HCT116 (cell line): ENCODE results near the gene GPRC5D. TPM values are rescaled to one million over a fixed set of nuclear protein-coding genes. Genes with fewer than 3 reads are reported as not detected.

Experiments used
- ATAC-seq: fragments of 200-7000 bp; cut with Tn5 transposase; 2 replicates; pipeline ENCODE4 v1.9.1; 2020; ENCODE audit warnings: mild to moderate bottlenecking, moderate library complexity
- BruUV-seq: library from RNA; stranded (reverse); fragments of 400-500 nt; replicated peaks from 2 replicates; lab custom pipeline; 2021; lab: Mats Ljungman, UMichigan
- CTCF ChIA-PET: fragments of 300-600 bp; sonication (Branson Sonifier 250); formaldehyde crosslinking; loops from one replicate; lab custom pipeline; 2021; ENCODE audit warnings: antibody characterized with exemption; lab: Charles Lee
- POLR2A ChIA-PET: fragments of 300-600, 350-600 bp; sonication (Branson Sonifier 250); formaldehyde crosslinking; loops from one replicate; lab custom pipeline; 2021; ENCODE audit warnings: antibody characterized with exemption; lab: Charles Lee
- RAD21 ChIA-PET, 2 experiments: fragments of 300-600 bp; sonication (Branson Sonifier 250); formaldehyde crosslinking; loops; one replicate each; lab custom pipeline; 2023; ENCODE audit warnings: low total read pairs in 2 of 2; ENCODE audit not compliant: uncharacterized antibody in 2 of 2, unreplicated experiment in 2 of 2, low non-redundant PET in 1 of 2; lab: Charles Lee
- DNase-seq: peaks from one replicate; pipeline ENCODE4 v3.0.0-alpha.2; 2010; ENCODE audit warnings: low read depth, low spot score
- H2AFZ ChIP-seq: fragments of 200-600 bp; shearing (Covaris generic), sonication (generic); 2 replicates; pipeline ENCODE4 v1.6.1; 2017; ENCODE audit warnings: low read depth, mixed run types, mixed read lengths, antibody characterized with exemption, low read length; ENCODE audit not compliant: poor library complexity, severe bottlenecking
- H3K27ac ChIP-seq: 2 replicates; pipeline ENCODE4 v1.5.1; 2012; ENCODE audit warnings: low read depth, low read length
- H3K27me3 ChIP-seq: fragments of 200-600 bp; sonication (generic); 2 replicates; pipeline ENCODE4 v1.6.1; 2016; ENCODE audit warnings: mixed run types, low read length, mixed read lengths; ENCODE audit not compliant: insufficient read depth
- H3K36me3 ChIP-seq, 2 experiments: fragments of 200-500 bp in 1 of 2; fragments of 200-600 bp in 1 of 2; sonication (Bioruptor generic) in 1 of 2; sonication (generic) in 1 of 2; 2 replicates each; pipeline versions ENCODE4 v1.5.1 to v1.6.1; 2014 to 2016; ENCODE audit warnings: low read length in 2 of 2, inconsistent platforms in 1 of 2, mixed read lengths in 1 of 2, mixed run types in 1 of 2; ENCODE audit not compliant: insufficient read depth in 2 of 2, control insufficient read depth in 1 of 2
- H3K4me1 ChIP-seq, 2 experiments: fragments of 200-600 bp in 1 of 2; sonication (generic) in 1 of 2; 2 replicates each; pipeline versions ENCODE4 v1.5.1 to v1.6.1; 2012 to 2017; ENCODE audit warnings: low read length in 2 of 2, inconsistent platforms in 1 of 2, mild to moderate bottlenecking in 1 of 2, mixed read lengths in 1 of 2, mixed run types in 1 of 2, moderate library complexity in 1 of 2; ENCODE audit not compliant: insufficient read depth in 2 of 2, control insufficient read depth in 1 of 2
- H3K4me2 ChIP-seq: fragments of 200-600 bp; sonication (generic); 2 replicates; pipeline ENCODE4 v1.6.1; 2017; ENCODE audit warnings: mixed run types, low read length, mixed read lengths
- H3K4me3 ChIP-seq, 2 experiments: fragments of 200-600 bp in 1 of 2; sonication (generic) in 1 of 2; replicated peaks in 1 of 2; 2 replicates each; pipeline ENCODE4 v1.5.1; 2011 to 2016; ENCODE audit warnings: low read length in 2 of 2, control low read depth in 1 of 2, low read depth in 1 of 2, mild to moderate bottlenecking in 1 of 2, mixed read lengths in 1 of 2, mixed run types in 1 of 2
- H3K79me2 ChIP-seq: fragments of 200-600 bp; sonication (generic); 2 replicates; pipeline ENCODE4 v1.6.1; 2017; ENCODE audit warnings: mild to moderate bottlenecking, mixed run types, low read length, moderate library complexity, mixed read lengths; ENCODE audit not compliant: insufficient read depth
- H3K9ac ChIP-seq: fragments of 200-600 bp; sonication (generic); 2 replicates; pipeline ENCODE4 v1.6.1; 2016; ENCODE audit warnings: low read length, mixed read lengths
- H3K9me2 ChIP-seq: fragments of 200-600 bp; sonication (generic), shearing (Covaris generic); 2 replicates; pipeline ENCODE4 v1.6.1; 2017; ENCODE audit warnings: mixed run types, mild to moderate bottlenecking, moderate library complexity; ENCODE audit not compliant: insufficient read depth
- H3K9me3 ChIP-seq, 2 experiments: fragments of 200-500 bp in 1 of 2; fragments of 200-600 bp in 1 of 2; sonication (Bioruptor generic) in 1 of 2; sonication (generic) in 1 of 2; 2 replicates each; pipeline ENCODE4 v1.6.1; 2014 to 2017; ENCODE audit warnings: low read length in 2 of 2, mixed read lengths in 2 of 2, inconsistent platforms in 1 of 2, low read depth in 1 of 2, mild to moderate bottlenecking in 1 of 2, mixed run types in 1 of 2, moderate library complexity in 1 of 2; ENCODE audit not compliant: control insufficient read depth in 1 of 2, insufficient read depth in 1 of 2
- H4K20me1 ChIP-seq: fragments of 200-600 bp; sonication (generic), shearing (Covaris generic); 2 replicates; pipeline ENCODE4 v1.6.1; 2017; ENCODE audit warnings: mixed run types, mild to moderate bottlenecking, moderate library complexity; ENCODE audit not compliant: insufficient read depth
- CBX3 ChIP-seq: IDR thresholded peaks from 2 replicates; pipeline ENCODE4 v1.6.1; 2012; ENCODE audit warnings: low read depth
- CEBPB ChIP-seq: IDR thresholded peaks from 2 replicates; pipeline ENCODE4 v1.6.1; 2012; ENCODE audit warnings: low read depth
- EGR1 ChIP-seq: IDR thresholded peaks from 2 replicates; pipeline ENCODE4 v1.6.1; 2012; ENCODE audit warnings: low read depth
- EZH2phosphoT487 ChIP-seq: fragments of 200-600 bp; IDR thresholded peaks from 2 replicates; pipeline ENCODE4 v1.6.1; 2018; ENCODE audit warnings: antibody characterized with exemption, borderline replicate concordance
- FOSL1 ChIP-seq: IDR thresholded peaks from 2 replicates; pipeline ENCODE4 v1.6.1; 2012; ENCODE audit warnings: low read depth
- POLR2AphosphoS5 ChIP-seq: IDR thresholded peaks from 2 replicates; pipeline ENCODE4 v1.6.1; 2011; ENCODE audit warnings: mild to moderate bottlenecking, low read depth, low read length, moderate library complexity
- RAD21 ChIP-seq: IDR thresholded peaks from 2 replicates; pipeline ENCODE4 v1.6.1; 2012; ENCODE audit warnings: low read depth, mild to moderate bottlenecking
- SIN3A ChIP-seq: IDR thresholded peaks from 2 replicates; pipeline ENCODE4 v1.6.1; 2012; ENCODE audit warnings: low read depth
- SP1 ChIP-seq: IDR thresholded peaks from 2 replicates; pipeline ENCODE4 v1.6.1; 2012; ENCODE audit warnings: low read depth
- SRF ChIP-seq: IDR thresholded peaks from 2 replicates; pipeline ENCODE4 v1.6.1; 2012; ENCODE audit warnings: low read depth
- TCF7L2 ChIP-seq: IDR thresholded peaks from 2 replicates; pipeline ENCODE4 v1.7.0; 2011; ENCODE audit warnings: borderline replicate concordance, inconsistent platforms; ENCODE audit not compliant: insufficient read depth, insufficient read length; ENCODE audit errors: extremely low read depth
- ZFX ChIP-seq: fragments of 450-650 bp; IDR thresholded peaks from 2 replicates; pipeline ENCODE4 v1.6.1; 2017
- intact Hi-C: fragments of 100-400 bp; cut with micrococcal nuclease; formaldehyde crosslinking; loops from 2 replicates; pipeline ENCODE4 v1.10.0; 2022
- total RNA-seq: library from RNA; stranded (reverse); gene quantifications from one replicate; pipeline ENCODE4 v1.2.1, GENCODE V29; 2021; ENCODE audit not compliant: unreplicated experiment
- TF ChIP-seq, protein P1 (sequence below): IDR thresholded peaks from 2 replicates; pipeline ENCODE4 v1.6.1; 2012
- TF ChIP-seq, protein P2 (sequence below): IDR thresholded peaks from 2 replicates; pipeline ENCODE4 v1.6.1; 2012; ENCODE audit warnings: low read depth
- TF ChIP-seq, protein P3 (sequence below): IDR thresholded peaks from 2 replicates; pipeline ENCODE4 v1.6.1; 2012
- TF ChIP-seq, protein P4 (sequence below): IDR thresholded peaks from 2 replicates; pipeline ENCODE4 v1.6.1; 2011; ENCODE audit warnings: mild to moderate bottlenecking, low read length, moderate library complexity; ENCODE audit not compliant: insufficient replicate concordance; ENCODE audit errors: extremely low read depth
- TF ChIP-seq, protein P5 (sequence below), 3 experiments: fragments of 200-600 bp in 1 of 3; sonication (generic) in 1 of 3; IDR thresholded peaks in 2 of 3; conservative IDR thresholded peaks in 1 of 3; 2 replicates each; pipeline ENCODE4 v1.5.1; 2012 to 2017; ENCODE audit warnings: low read depth in 2 of 3, low read length in 2 of 3, antibody characterized with exemption in 1 of 3, borderline replicate concordance in 1 of 3, control low read depth in 1 of 3, mild to moderate bottlenecking in 1 of 3, mixed read lengths in 1 of 3, mixed run types in 1 of 3, moderate library complexity in 1 of 3; ENCODE audit not compliant: insufficient read depth in 1 of 3

GPRC5D gene
- total RNA-seq, 1 experiment from 2014 or later = not detected

DNA sequence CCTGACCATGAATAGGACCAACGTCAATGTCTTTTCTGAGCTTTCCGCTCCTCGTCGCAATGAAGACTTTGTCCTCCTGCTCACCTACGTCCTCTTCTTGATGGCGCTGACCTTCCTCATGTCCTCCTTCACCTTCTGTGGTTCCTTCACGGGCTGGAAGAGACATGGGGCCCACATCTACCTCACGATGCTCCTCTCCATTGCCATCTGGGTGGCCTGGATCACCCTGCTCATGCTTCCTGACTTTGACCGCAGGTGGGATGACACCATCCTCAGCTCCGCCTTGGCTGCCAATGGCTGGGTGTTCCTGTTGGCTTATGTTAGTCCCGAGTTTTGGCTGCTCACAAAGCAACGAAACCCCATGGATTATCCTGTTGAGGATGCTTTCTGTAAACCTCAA is 43.3 kb downstream of the GPRC5D start (continued):
- TF ChIP-seq, protein P1, sequence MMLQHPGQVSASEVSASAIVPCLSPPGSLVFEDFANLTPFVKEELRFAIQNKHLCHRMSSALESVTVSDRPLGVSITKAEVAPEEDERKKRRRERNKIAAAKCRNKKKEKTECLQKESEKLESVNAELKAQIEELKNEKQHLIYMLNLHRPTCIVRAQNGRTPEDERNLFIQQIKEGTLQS = no peak

DNA sequence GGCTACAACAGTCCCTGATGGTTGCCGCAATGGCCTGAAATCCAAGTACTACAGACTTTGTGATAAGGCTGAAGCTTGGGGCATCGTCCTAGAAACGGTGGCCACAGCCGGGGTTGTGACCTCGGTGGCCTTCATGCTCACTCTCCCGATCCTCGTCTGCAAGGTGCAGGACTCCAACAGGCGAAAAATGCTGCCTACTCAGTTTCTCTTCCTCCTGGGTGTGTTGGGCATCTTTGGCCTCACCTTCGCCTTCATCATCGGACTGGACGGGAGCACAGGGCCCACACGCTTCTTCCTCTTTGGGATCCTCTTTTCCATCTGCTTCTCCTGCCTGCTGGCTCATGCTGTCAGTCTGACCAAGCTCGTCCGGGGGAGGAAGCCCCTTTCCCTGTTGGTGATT is 43.7 kb downstream of the GPRC5D start:
- TF ChIP-seq FOSL1 = no peak
- no peak for TF ChIP-seq POLR2AphosphoS5
- no peak for TF ChIP-seq CEBPB
- no peak for TF ChIP-seq RAD21
- no peak for TF ChIP-seq EZH2phosphoT487
- TF ChIP-seq SRF = no peak
- TF ChIP-seq, protein P2, sequence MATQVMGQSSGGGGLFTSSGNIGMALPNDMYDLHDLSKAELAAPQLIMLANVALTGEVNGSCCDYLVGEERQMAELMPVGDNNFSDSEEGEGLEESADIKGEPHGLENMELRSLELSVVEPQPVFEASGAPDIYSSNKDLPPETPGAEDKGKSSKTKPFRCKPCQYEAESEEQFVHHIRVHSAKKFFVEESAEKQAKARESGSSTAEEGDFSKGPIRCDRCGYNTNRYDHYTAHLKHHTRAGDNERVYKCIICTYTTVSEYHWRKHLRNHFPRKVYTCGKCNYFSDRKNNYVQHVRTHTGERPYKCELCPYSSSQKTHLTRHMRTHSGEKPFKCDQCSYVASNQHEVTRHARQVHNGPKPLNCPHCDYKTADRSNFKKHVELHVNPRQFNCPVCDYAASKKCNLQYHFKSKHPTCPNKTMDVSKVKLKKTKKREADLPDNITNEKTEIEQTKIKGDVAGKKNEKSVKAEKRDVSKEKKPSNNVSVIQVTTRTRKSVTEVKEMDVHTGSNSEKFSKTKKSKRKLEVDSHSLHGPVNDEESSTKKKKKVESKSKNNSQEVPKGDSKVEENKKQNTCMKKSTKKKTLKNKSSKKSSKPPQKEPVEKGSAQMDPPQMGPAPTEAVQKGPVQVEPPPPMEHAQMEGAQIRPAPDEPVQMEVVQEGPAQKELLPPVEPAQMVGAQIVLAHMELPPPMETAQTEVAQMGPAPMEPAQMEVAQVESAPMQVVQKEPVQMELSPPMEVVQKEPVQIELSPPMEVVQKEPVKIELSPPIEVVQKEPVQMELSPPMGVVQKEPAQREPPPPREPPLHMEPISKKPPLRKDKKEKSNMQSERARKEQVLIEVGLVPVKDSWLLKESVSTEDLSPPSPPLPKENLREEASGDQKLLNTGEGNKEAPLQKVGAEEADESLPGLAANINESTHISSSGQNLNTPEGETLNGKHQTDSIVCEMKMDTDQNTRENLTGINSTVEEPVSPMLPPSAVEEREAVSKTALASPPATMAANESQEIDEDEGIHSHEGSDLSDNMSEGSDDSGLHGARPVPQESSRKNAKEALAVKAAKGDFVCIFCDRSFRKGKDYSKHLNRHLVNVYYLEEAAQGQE = no peak
- TF ChIP-seq, protein P3, sequence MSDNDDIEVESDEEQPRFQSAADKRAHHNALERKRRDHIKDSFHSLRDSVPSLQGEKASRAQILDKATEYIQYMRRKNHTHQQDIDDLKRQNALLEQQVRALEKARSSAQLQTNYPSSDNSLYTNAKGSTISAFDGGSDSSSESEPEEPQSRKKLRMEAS = no peak
- TF ChIP-seq, protein P4, sequence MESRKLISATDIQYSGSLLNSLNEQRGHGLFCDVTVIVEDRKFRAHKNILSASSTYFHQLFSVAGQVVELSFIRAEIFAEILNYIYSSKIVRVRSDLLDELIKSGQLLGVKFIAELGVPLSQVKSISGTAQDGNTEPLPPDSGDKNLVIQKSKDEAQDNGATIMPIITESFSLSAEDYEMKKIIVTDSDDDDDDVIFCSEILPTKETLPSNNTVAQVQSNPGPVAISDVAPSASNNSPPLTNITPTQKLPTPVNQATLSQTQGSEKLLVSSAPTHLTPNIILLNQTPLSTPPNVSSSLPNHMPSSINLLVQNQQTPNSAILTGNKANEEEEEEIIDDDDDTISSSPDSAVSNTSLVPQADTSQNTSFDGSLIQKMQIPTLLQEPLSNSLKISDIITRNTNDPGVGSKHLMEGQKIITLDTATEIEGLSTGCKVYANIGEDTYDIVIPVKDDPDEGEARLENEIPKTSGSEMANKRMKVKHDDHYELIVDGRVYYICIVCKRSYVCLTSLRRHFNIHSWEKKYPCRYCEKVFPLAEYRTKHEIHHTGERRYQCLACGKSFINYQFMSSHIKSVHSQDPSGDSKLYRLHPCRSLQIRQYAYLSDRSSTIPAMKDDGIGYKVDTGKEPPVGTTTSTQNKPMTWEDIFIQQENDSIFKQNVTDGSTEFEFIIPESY = no peak
- TF ChIP-seq ZFX = no peak
- TF ChIP-seq SP1 = no peak
- TF ChIP-seq, protein P5, sequence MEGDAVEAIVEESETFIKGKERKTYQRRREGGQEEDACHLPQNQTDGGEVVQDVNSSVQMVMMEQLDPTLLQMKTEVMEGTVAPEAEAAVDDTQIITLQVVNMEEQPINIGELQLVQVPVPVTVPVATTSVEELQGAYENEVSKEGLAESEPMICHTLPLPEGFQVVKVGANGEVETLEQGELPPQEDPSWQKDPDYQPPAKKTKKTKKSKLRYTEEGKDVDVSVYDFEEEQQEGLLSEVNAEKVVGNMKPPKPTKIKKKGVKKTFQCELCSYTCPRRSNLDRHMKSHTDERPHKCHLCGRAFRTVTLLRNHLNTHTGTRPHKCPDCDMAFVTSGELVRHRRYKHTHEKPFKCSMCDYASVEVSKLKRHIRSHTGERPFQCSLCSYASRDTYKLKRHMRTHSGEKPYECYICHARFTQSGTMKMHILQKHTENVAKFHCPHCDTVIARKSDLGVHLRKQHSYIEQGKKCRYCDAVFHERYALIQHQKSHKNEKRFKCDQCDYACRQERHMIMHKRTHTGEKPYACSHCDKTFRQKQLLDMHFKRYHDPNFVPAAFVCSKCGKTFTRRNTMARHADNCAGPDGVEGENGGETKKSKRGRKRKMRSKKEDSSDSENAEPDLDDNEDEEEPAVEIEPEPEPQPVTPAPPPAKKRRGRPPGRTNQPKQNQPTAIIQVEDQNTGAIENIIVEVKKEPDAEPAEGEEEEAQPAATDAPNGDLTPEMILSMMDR (IDR thresholded peaks at IDR 0.05 in 2 of 3, conservative IDR thresholded peaks at IDR 0.05 in 1 of 3; ENCODE audit: borderline replicate concordance in 1 of 3, insufficient read depth in 1 of 3, low read depth in 2 of 3, low read length in 2 of 3) = no peak
- no peak for TF ChIP-seq CBX3
- TF ChIP-seq, protein P1 = no peak
- no peak for TF ChIP-seq SIN3A
- TF ChIP-seq TCF7L2 = no peak
- no peak for TF ChIP-seq EGR1
- Histone ChIP-seq H3K4me3 (no peak overlapping the region), H4K20me1 (peaks cover 45% of the 10 kb centered on the region), H3K4me2 (no peak overlapping the region), H3K27me3 (no peaks in the 10 kb centered on the region), H3K4me1 (peaks cover 32 to 68% of the 10 kb centered on the region in 2 experiments), H3K9me2 (no peaks in the 10 kb centered on the region), H2AFZ (no peak overlapping the region), H3K9ac (no peak overlapping the region), H3K27ac (no peak overlapping the region), H3K9me3 (no peaks in the 10 kb centered on the region), H3K36me3 (peaks cover 45 to 84% of the 10 kb centered on the region in 2 experiments), H3K79me2 (peaks cover 99% of the 10 kb centered on the region)
- RAD21 ChIA-PET = interaction anchor here in 1 of 2 experiments (1.2 kb wide), 1 partner anchor 71 kb away, joined by 3 read pairs; no protein-coding TSS in a partner anchor
- DNase-seq = no peak
- CTCF ChIA-PET = no interaction called here
- POLR2A ChIA-PET = no interaction called here
- intact Hi-C loops = no loop called here
- BruUV-seq = no TSS peak
- ATAC-seq = no peak
